GM12892 (cell line): ENCODE results near the gene LRG1.

Experiments used
- POLR2A ChIP-seq: IDR thresholded peaks from 2 replicates; pipeline ENCODE4 v1.6.1; 2011; ENCODE audit warnings: low read depth, low read length, control low read depth
- TAF1 ChIP-seq: IDR thresholded peaks from 2 replicates; pipeline ENCODE4 v1.6.1; 2011; ENCODE audit warnings: low read depth, mild to moderate bottlenecking, control low read depth, low read length, borderline replicate concordance

GRCh38 chr19:4508698-4509097, 31.1 kb downstream of the LRG1 start:
- TF ChIP-seq POLR2A (no peak), TAF1 (no peak)
